HFFc6 (cell line): ENCODE results near the gene NKAIN1. TPM values are rescaled to one million over a fixed set of nuclear protein-coding genes. Genes with fewer than 3 reads are reported as not detected.

Experiments
- DNase-seq: peaks from one replicate; pipeline ENCODE4 v3.0.0-alpha.2; 2018
- H3K27ac Mint-ChIP-seq: 2 replicates; pipeline ENCODE4 v1.8.0; 2020; ENCODE audit warnings: mild to moderate bottlenecking, mixed read lengths
- H3K27me3 Mint-ChIP-seq: 2 replicates; pipeline ENCODE4 v1.8.0; 2021; ENCODE audit warnings: mild to moderate bottlenecking, moderate library complexity, mixed read lengths; ENCODE audit not compliant: insufficient read depth
- H3K36me3 Mint-ChIP-seq: 2 replicates; pipeline ENCODE4 v1.8.0; 2021; ENCODE audit warnings: low read depth, mixed read lengths
- H3K4me1 Mint-ChIP-seq: 2 replicates; pipeline ENCODE4 v1.8.0; 2020; ENCODE audit warnings: low read depth, mixed read lengths
- H3K4me3 Mint-ChIP-seq: 2 replicates; pipeline ENCODE4 v1.8.0; 2020; ENCODE audit warnings: mild to moderate bottlenecking, moderate library complexity, mixed read lengths
- H3K9me3 Mint-ChIP-seq: 2 replicates; pipeline ENCODE4 v1.8.0; 2020; ENCODE audit warnings: mild to moderate bottlenecking, mixed read lengths
- total RNA-seq, 6 experiments: library from RNA; stranded (reverse); fragmentation: NEBNext Ultra II Directional; extraction: Animal tissue kit (Norgen Biotek cat#: 25700); gene quantifications; 2 replicates in 1 of 6; 3 replicates in 5 of 6; pipeline ENCODE4 v1.2.3, GENCODE V29; 2021
- TF ChIP-seq, protein P1 (sequence below): fragments of 200-600 bp; sonication (generic); IDR thresholded peaks from 2 replicates; pipeline ENCODE4 v1.5.0; 2021; ENCODE audit warnings: antibody characterized with exemption, mild to moderate bottlenecking

Gene NKAIN1
- total RNA-seq, 6 experiments from 2014 or later = not detected

DNA sequence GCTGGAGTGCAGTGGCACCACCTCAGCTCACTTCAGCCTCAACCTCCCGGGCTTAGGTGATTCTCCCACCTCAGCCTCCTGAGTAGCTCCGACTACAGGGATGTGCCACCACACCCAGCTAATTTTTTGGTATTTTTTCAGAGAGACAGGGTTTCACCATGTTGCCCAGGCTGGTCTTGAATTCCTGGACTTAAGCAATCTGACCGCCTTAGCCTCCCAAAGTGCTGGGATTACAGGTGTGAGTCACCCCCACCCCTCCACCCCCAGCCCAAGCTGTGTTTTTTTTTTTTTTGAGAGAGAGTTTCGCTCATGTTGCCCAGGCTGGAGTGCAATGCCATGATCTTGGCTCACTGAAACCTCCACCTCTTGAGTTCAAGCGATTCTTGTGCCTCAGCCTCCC, 75.4 kb downstream of the NKAIN1 start:
- peaks cover 2% of the 10 kb centered on the region for H3K27me3 Mint-ChIP-seq
- no peak overlapping the region for H3K27ac Mint-ChIP-seq
- no peaks in the 10 kb centered on the region for H3K36me3 Mint-ChIP-seq
- DNase-seq = no peak
- H3K4me1 Mint-ChIP-seq = peaks cover 7% of the 10 kb centered on the region
- no peaks in the 10 kb centered on the region for H3K9me3 Mint-ChIP-seq
- no peak overlapping the region for H3K4me3 Mint-ChIP-seq
- TF ChIP-seq, protein P1, sequence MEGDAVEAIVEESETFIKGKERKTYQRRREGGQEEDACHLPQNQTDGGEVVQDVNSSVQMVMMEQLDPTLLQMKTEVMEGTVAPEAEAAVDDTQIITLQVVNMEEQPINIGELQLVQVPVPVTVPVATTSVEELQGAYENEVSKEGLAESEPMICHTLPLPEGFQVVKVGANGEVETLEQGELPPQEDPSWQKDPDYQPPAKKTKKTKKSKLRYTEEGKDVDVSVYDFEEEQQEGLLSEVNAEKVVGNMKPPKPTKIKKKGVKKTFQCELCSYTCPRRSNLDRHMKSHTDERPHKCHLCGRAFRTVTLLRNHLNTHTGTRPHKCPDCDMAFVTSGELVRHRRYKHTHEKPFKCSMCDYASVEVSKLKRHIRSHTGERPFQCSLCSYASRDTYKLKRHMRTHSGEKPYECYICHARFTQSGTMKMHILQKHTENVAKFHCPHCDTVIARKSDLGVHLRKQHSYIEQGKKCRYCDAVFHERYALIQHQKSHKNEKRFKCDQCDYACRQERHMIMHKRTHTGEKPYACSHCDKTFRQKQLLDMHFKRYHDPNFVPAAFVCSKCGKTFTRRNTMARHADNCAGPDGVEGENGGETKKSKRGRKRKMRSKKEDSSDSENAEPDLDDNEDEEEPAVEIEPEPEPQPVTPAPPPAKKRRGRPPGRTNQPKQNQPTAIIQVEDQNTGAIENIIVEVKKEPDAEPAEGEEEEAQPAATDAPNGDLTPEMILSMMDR = no peak

DNA sequence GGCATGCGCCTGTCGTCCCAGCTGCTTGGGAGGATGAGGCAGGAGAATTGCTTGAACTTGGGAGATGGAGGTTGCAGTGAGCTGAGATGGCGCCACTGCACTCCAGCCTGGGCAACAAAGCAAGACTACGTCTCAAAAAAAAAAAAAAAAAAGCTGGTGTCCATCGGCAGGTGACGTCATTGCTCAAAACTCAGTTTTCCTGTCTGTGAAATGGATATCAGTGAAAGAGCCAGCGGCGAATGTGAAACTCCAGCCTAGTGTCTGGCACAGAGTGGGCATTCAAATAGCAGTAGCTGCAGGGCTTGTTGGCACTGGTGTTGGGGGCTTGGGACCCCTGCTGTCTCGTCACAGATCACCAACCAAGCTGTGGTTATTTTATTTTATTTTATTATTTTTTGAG, 75.8 kb downstream of the NKAIN1 start:
- no peak overlapping the region for H3K4me3 Mint-ChIP-seq

DNA sequence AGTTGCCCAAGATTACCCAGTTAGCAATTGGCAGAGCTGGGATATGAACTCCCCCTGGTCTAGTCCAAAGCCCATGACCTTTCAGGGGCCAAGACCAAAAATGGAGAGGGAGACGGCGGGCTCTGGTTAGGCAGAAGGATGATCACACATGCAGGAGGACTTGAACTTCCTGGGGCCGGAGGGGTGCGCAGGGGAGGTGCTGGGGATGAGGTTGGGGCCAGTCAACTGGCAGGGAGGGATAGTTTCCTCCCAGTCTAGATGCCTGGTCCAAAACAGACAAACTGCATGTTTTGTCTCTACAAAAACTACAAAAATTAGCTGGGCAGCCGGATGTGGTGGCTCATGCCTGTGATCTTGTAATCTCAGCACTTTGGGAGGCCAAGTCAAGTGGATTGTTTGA, 78.1 kb downstream of the NKAIN1 start:
- Mint-ChIP-seq H3K27ac (no peak overlapping the region), H3K9me3 (no peaks in the 10 kb centered on the region), H3K36me3 (no peaks in the 10 kb centered on the region), H3K4me1 (peaks cover 7% of the 10 kb centered on the region), H3K27me3 (peaks cover 2% of the 10 kb centered on the region), H3K4me3 (no peak overlapping the region)
- TF ChIP-seq, protein P1 = no peak
- DNase-seq = no peak

More for the DNA sequence above, 75.8 kb downstream of the NKAIN1 start:
- peaks cover 7% of the 10 kb centered on the region for H3K4me1 Mint-ChIP-seq
- no peak overlapping the region for H3K27ac Mint-ChIP-seq
- peaks cover 2% of the 10 kb centered on the region for H3K27me3 Mint-ChIP-seq
- no peaks in the 10 kb centered on the region for H3K9me3 Mint-ChIP-seq
- DNase-seq = no peak
- no peaks in the 10 kb centered on the region for H3K36me3 Mint-ChIP-seq
- TF ChIP-seq, protein P1 = no peak

DNA sequence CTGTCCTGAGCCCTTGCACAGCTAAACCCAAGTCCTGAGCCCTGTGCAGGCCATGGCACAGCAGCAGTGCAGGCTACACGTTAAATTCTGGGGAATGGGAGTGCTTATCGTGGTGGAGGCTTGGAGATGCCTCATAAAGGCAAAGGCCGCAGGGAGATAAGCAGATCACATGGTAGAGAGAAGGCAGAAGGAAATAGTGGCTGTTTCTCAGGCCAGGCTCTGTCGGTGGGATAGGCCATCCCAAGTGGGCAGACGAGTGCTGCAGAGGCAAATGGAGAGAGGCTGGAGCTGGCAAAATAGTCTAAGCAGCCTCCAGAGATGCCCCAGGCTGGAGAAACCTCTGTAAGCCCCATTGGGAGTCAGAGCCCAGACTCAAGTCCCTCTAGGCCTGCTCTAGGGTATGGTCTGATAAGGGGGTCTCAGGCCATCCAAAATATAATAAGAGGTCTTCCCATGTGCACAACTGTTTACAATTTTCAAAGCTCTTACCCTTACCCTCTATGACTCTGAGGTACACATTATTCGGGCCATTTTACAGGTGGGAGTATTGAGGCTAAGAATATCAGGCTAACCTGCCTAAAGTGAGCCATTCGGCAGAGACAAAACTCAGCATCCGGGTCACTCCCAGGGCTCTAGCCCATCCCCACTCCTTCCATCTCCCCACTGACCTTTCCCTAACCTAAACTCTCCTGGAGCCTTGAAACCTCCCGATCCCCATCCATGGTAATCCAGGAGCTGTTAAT, 79.6 kb downstream of the NKAIN1 start:
- peaks cover 2% of the 10 kb centered on the region for H3K27me3 Mint-ChIP-seq
- no peak overlapping the region for H3K4me3 Mint-ChIP-seq
- TF ChIP-seq, protein P1 = no peak
- no peak overlapping the region for H3K27ac Mint-ChIP-seq
- H3K9me3 Mint-ChIP-seq = no peaks in the 10 kb centered on the region
- peaks cover 14% of the 10 kb centered on the region for H3K4me1 Mint-ChIP-seq
- no peaks in the 10 kb centered on the region for H3K36me3 Mint-ChIP-seq
- DNase-seq = no peak

DNA sequence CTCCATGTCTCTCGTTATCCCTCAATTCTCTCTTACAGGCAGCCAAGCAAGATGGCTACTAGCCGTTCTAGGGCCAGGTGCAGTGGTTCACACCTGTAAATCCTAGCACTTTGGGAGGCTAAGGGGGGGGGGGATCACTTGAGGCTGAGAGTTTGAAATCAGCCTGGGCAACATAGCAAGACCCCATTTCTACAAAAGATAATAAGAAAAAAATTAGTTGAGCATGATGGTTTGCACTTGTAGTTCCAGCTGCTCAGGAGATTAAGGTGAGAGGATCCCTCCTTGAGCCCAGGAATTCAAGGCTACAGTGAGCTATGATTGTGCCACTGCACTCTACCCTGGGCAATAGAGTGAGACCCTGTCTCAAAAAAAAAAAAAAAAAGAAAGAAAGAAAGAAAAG, 80.4 kb downstream of the NKAIN1 start:
- TF ChIP-seq, protein P1 = no peak
- H3K4me3 Mint-ChIP-seq = no peak overlapping the region
- DNase-seq = no peak
- H3K27ac Mint-ChIP-seq = no peak overlapping the region
- H3K36me3 Mint-ChIP-seq = no peaks in the 10 kb centered on the region
- peaks cover 16% of the 10 kb centered on the region for H3K4me1 Mint-ChIP-seq
- peaks cover 2% of the 10 kb centered on the region for H3K27me3 Mint-ChIP-seq
- H3K9me3 Mint-ChIP-seq = no peaks in the 10 kb centered on the region
